ENCODE measurements around the gene TRIM63.

GRCh38 chr1:26031611-26032220 is 35.7 kb downstream of the TRIM63 start:
- TF ChIP-seq CTCF (IDR thresholded peaks at IDR 0.05) (no peak), POLR2A (IDR thresholded peaks at IDR 0.05) (no peak)

Data from heart left ventricle (tissue), 13 donors.